Ovary (tissue), 3 donors: ENCODE results near the gene METRN.

ENCODE experiments used
- EP300 ChIP-seq: sonication (generic); formaldehyde crosslinking; IDR thresholded peaks from one replicate; pipeline ENCODE4 v1.6.1; 2017; ENCODE audit warnings: antibody characterized with exemption
- TF ChIP-seq, protein P1 (sequence below), 3 donors: fragments of 450-650 bp in 2 of 3; fragments of 200-600 bp in 1 of 3; IDR thresholded peaks; one replicate each; pipeline versions ENCODE4 v1.5.1 to v1.8.0; 2016 to 2022; ENCODE audit warnings: antibody characterized with exemption in 3 of 3, mild to moderate bottlenecking in 1 of 3
- donor health status: DM: no; HTN: no; CAD: no.

GRCh38 chr16:733382-734207, 18.7 kb downstream of the METRN start:
- no peak for TF ChIP-seq EP300
- TF ChIP-seq, protein P1, sequence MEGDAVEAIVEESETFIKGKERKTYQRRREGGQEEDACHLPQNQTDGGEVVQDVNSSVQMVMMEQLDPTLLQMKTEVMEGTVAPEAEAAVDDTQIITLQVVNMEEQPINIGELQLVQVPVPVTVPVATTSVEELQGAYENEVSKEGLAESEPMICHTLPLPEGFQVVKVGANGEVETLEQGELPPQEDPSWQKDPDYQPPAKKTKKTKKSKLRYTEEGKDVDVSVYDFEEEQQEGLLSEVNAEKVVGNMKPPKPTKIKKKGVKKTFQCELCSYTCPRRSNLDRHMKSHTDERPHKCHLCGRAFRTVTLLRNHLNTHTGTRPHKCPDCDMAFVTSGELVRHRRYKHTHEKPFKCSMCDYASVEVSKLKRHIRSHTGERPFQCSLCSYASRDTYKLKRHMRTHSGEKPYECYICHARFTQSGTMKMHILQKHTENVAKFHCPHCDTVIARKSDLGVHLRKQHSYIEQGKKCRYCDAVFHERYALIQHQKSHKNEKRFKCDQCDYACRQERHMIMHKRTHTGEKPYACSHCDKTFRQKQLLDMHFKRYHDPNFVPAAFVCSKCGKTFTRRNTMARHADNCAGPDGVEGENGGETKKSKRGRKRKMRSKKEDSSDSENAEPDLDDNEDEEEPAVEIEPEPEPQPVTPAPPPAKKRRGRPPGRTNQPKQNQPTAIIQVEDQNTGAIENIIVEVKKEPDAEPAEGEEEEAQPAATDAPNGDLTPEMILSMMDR (IDR thresholded peaks at IDR 0.05) = no peak
